Nephron progenitor cell (in vitro differentiated cells): ENCODE results near the gene IP6K1.
"Not testable (repeated sequence)": the region's sequence is repeated elsewhere in the genome, so short reads cannot be mapped to it uniquely, and the experiment has no call there.

Source experiments
- DNase-seq: peaks from one replicate; pipeline ENCODE4 v3.0.0; 2021
- H3K27ac Mint-ChIP-seq: 2 replicates; pipeline ENCODE4 v1.8.0; 2021; ENCODE audit warnings: mild to moderate bottlenecking, moderate library complexity, mixed read lengths
- H3K27me3 Mint-ChIP-seq: 2 replicates; pipeline ENCODE4 v1.8.0; 2021; ENCODE audit warnings: mild to moderate bottlenecking, low read depth, mixed read lengths; ENCODE audit not compliant: poor library complexity
- H3K36me3 Mint-ChIP-seq: 2 replicates; pipeline ENCODE4 v1.8.0; 2021; ENCODE audit warnings: low read depth, mixed read lengths
- H3K4me1 Mint-ChIP-seq: 2 replicates; pipeline ENCODE4 v1.8.0; 2021; ENCODE audit warnings: mixed read lengths
- H3K4me3 Mint-ChIP-seq: 2 replicates; pipeline ENCODE4 v1.8.0; 2021; ENCODE audit warnings: mild to moderate bottlenecking, moderate library complexity, mixed read lengths
- H3K9me3 Mint-ChIP-seq: 2 replicates; pipeline ENCODE4 v1.8.0; 2021; ENCODE audit warnings: mild to moderate bottlenecking, moderate library complexity, mixed read lengths
- TF ChIP-seq, protein P1 (sequence below): fragments of 200-600 bp; sonication (generic); IDR thresholded peaks from 2 replicates; pipeline ENCODE4 v1.5.0; 2021; ENCODE audit warnings: antibody characterized with exemption

IP6K1 gene

DNA sequence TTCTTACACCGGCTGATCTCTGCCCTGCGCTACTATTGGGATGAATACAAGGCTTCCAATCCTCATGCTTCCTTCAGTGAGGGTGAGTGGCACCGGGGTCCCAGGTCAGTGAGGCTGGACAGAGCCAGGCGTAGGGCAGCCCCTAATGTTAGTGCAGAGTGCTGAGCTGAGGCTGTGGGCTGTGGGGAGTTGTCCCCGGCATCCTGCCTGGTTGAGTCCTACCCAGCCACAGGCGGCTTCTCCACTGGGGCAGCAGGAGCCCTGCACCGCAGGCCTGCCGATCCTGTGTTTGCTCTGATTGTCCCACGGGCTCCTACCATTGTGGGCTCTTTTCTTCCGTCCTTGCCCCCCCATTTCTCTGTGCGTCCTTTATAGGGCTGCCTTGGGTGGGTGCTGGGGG, 83.7 kb downstream of the IP6K1 start:
- no peaks in the 10 kb centered on the region for H3K27me3 Mint-ChIP-seq
- H3K9me3 Mint-ChIP-seq = no peaks in the 10 kb centered on the region
- TF ChIP-seq, protein P1, sequence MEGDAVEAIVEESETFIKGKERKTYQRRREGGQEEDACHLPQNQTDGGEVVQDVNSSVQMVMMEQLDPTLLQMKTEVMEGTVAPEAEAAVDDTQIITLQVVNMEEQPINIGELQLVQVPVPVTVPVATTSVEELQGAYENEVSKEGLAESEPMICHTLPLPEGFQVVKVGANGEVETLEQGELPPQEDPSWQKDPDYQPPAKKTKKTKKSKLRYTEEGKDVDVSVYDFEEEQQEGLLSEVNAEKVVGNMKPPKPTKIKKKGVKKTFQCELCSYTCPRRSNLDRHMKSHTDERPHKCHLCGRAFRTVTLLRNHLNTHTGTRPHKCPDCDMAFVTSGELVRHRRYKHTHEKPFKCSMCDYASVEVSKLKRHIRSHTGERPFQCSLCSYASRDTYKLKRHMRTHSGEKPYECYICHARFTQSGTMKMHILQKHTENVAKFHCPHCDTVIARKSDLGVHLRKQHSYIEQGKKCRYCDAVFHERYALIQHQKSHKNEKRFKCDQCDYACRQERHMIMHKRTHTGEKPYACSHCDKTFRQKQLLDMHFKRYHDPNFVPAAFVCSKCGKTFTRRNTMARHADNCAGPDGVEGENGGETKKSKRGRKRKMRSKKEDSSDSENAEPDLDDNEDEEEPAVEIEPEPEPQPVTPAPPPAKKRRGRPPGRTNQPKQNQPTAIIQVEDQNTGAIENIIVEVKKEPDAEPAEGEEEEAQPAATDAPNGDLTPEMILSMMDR = no peak
- H3K4me1 Mint-ChIP-seq = peaks cover 8% of the 10 kb centered on the region
- H3K36me3 Mint-ChIP-seq = no peaks in the 10 kb centered on the region
- no peak for DNase-seq
- no peak overlapping the region for H3K27ac Mint-ChIP-seq
- H3K4me3 Mint-ChIP-seq = no peak overlapping the region

DNA sequence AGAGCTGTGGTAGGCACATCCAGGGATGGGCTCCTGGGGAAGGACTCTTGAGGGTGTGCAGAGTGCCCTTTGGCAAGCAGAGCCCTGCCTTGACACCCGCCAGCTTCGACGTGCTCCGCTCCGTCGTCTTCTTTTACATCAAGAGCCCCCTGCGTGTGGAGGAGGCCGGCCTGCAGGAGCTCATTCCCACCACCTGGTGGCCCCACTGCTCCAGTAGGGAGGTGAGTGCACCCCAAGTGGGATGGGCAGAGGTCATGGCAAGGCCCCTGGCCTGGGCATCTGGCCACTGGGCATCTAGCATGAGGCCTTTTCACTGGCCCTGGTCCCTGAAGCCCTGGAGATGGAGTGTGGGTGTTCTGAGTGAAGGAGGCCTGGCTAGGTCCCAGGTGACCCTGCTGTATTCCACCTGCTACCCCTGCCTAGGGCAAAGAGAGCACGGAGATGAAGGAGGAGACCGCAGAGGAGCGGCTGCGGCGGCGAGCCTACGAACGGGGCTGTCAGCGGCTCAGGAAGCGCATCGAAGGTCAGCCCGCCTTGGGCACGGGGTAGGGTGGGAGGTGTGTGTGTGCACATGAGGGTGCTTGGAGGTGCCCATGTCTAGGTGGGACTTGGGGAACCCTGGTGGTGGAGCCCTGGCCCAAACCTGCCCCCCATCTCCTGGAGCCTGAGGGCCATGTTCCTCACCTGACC, 84.8 kb downstream of the IP6K1 start:
- no peaks in the 10 kb centered on the region for H3K36me3 Mint-ChIP-seq
- no peaks in the 10 kb centered on the region for H3K9me3 Mint-ChIP-seq
- no peak overlapping the region for H3K4me3 Mint-ChIP-seq
- no peak overlapping the region for H3K27ac Mint-ChIP-seq
- TF ChIP-seq, protein P1 = peak; percentile 48
- DNase-seq = peak; percentile 43
- H3K4me1 Mint-ChIP-seq = no peaks in the 10 kb centered on the region
- H3K27me3 Mint-ChIP-seq = no peaks in the 10 kb centered on the region

DNA sequence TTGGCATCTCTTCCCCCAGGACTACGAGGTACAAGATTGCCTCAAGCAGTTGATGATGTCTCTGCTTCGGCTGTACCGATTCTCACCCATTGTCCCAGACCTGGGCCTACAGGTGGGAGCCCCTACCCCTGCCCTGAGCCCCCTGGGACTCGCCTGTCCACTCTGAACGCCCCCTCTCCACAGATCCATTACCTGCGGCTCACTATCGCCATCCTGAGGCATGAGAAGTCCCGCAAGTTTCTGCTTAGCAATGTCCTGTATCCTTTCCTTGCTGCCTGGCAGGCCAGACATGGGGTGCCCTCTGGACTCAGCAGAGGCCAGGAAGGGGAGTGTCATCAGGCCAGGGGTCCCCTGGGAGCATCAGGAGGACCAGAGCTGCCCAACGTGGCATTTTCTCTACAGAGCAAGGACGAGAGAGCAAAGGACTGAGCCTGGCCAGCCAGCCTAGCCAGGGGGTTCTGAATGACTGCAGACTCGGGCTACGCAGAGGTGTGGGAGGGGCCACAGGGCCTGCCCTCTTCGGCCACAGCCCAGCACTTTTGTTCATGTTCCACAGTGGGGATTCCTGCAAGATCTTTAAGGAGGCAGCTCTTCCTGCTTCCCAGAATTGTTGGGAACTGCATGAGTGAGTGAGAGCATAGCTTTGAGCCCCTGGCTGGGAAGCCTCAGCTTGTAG, 85.8 kb downstream of the IP6K1 start:
- no peak for DNase-seq
- Mint-ChIP-seq H3K4me3 (no peak overlapping the region), H3K36me3 (no peaks in the 10 kb centered on the region), H3K4me1 (no peaks in the 10 kb centered on the region), H3K9me3 (no peaks in the 10 kb centered on the region), H3K27ac (peak overlapping the region; percentile 48), H3K27me3 (no peaks in the 10 kb centered on the region)
- TF ChIP-seq, protein P1 = no peak

DNA sequence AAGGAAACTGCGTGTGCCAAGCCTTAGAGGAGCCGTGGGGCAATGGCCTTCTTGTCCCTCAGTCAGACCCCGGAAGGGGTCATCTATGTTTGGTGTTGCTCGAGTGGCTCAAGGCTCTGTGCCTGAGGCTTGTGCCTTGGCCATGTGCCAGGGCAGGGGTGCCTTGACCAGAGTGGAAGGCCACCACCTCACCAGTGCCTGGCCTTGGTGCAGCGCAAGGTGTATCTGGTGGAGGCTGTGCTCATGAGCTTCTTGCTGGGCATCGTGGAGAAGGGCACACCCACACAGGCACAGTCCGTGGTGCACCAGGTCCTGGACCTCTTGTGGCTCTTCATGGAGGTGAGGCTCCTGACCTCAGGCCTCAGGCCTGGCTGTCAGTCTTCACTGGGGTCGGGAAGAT, 86.3 kb downstream of the IP6K1 start:
- DNase-seq = no peak
- H3K4me3 Mint-ChIP-seq = no peak overlapping the region
- TF ChIP-seq, protein P1 = no peak
- H3K27me3 Mint-ChIP-seq = no peaks in the 10 kb centered on the region
- no peaks in the 10 kb centered on the region for H3K4me1 Mint-ChIP-seq
- H3K9me3 Mint-ChIP-seq = no peaks in the 10 kb centered on the region
- H3K36me3 Mint-ChIP-seq = no peaks in the 10 kb centered on the region
- peak overlapping the region; percentile 43 for H3K27ac Mint-ChIP-seq

DNA sequence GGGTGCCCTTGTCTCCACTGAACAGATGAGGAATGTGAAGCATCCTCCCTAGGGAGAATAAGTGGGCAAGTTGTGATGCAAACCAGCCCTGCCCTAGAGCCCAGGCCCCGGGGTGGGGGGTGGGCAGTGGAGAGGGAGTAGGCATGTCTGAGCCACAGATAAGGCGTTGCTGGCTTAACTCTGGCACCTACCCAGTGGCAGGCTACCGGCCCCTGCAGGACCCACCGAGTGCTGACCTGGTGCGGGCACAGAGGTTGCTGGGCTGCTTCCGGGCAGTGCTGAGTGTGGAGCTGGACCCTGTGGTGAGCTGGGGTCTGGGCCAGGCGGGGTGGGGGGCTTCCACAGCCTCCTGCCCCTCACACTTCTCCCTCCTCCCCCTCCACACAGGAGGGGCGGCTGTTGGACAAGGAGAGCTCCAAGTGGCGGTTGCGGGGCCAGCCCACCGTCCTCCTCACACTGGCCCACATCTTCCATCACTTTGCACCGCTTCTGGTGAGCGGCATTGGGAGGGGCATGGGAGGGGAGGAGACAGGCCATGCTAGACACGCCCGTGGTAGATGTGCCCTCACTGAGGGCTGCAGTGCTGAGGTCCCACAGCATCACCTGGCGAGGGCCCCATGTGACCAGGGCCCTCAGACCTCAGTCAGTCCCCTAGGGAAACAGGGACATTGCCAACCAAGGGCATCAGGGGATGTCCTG, 86.9 kb downstream of the IP6K1 start:
- Mint-ChIP-seq H3K27ac (no peak overlapping the region), H3K27me3 (no peaks in the 10 kb centered on the region), H3K36me3 (no peaks in the 10 kb centered on the region), H3K9me3 (no peaks in the 10 kb centered on the region), H3K4me3 (no peak overlapping the region), H3K4me1 (peaks cover 4% of the 10 kb centered on the region)
- TF ChIP-seq, protein P1 = no peak
- DNase-seq = no peak

DNA sequence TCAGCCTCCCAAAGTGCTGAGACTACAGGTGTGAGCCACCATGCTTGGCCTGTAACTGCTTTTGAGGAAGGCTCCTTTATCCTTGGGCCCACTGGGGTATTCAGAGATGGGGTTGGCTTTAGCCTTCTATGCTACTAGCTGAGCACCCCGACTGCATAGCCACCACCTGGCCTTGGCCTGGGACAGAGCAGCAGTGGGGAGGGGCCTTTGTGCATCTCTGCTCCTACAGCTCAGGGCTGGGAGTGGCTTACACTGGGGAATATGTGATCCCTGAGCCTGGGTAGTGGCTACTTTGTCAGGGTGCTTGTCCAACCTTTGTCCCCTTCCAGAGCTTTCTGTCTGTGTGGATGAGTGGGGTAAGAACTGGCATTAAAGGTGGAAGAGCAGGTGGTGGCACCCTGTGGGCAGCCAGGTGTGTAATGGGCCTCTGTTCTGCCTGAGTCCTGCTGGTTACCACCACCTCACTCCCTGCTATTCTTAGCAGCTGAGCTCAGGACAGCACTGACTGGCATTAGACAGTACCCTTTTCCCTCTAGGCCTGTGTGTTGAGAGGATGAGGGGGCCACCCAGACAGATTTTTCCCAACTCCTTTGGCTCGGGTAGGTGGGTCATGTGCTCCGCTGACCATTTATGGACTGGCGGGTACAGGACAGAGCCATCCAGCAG, 90.9 kb downstream of the IP6K1 start:
- H3K36me3 Mint-ChIP-seq, H3K4me3 Mint-ChIP-seq, H3K9me3 Mint-ChIP-seq, H3K27me3 Mint-ChIP-seq, H3K27ac Mint-ChIP-seq, DNase-seq: not testable (repeated sequence)
- peaks cover 18% of the 10 kb centered on the region for H3K4me1 Mint-ChIP-seq

DNA sequence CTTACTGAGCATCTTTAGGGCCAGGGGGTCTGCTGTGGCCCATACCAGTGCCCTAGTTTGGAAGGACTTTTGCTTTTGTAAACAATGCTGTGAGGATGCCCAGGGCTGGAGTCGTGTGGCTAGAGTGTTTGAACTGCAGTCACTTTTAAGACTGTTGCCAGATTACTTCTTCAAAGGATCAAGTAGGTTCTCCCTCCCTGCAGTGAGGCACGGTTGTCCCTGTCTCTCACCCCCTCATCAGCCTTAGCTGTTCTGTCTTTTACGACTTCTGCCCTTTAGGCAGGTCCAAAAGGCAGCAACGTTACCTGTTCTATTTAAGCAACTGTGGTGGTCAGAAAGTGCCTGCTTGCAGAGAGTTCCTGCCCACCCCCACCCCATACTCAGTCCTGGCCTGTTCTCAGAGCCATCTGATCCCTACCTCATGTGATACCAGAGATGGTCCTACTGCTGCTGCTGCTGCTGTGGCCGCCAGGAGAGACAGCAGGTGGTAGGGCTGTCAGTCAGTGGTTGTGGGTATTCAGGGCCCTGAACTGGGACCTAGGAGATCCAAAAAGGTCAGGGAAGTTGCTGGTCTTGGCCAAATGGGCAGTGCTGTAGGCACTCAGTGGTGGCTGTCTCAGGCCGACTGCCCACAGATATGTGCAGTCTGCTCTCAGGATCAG, 91.8 kb downstream of the IP6K1 start:
- not testable (repeated sequence) for DNase-seq, H3K36me3 Mint-ChIP-seq, H3K9me3 Mint-ChIP-seq, H3K4me3 Mint-ChIP-seq, H3K27me3 Mint-ChIP-seq
- Mint-ChIP-seq H3K27ac (peak overlapping the region; percentile 83), H3K4me1 (peaks cover 27% of the 10 kb centered on the region)

DNA sequence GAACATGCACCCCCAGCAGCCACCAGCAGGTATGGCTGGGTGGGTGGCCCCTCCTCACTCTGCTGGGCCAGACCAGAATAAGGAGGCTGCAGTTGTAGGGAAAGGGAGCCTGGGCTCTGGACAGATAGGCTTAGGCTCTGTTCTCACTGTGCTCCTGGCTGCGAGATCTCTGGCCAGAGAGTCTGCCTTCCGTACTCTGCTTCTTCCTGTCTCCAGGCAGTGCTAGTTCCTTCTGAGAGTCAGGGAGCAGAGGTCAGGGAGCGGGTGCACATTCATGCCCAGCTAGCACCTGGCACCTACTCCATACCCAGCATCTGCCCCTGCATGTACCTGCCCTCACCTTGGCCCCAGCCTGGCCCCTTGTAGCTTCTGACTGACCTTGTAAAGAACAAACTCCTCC, 94.9 kb downstream of the IP6K1 start:
- not testable (repeated sequence) for H3K4me3 Mint-ChIP-seq, H3K27me3 Mint-ChIP-seq, H3K27ac Mint-ChIP-seq, H3K36me3 Mint-ChIP-seq, DNase-seq, H3K9me3 Mint-ChIP-seq
- H3K4me1 Mint-ChIP-seq = peaks cover 48% of the 10 kb centered on the region
